Measurements from ENCODE around the gene PLK2.

The PLK2 gene

GRCh38 chr5:58475404-58475803 is 15.5 kb upstream of the PLK2 start:
- Histone ChIP-seq H3K23ac (ENCODE audit: low read length) (no peak overlapping the region), H2BK120ac (ENCODE audit: low read depth, low read length) (no peak overlapping the region), H4K5ac (ENCODE audit: low read length) (no peak overlapping the region), H2BK5ac (ENCODE audit: low read length) (no peak overlapping the region), H2AK5ac (ENCODE audit: low read length) (no peak overlapping the region), H3K4me1 (ENCODE audit: control insufficient read depth, low read depth, low read length) (no peaks in the 10 kb centered on the region), H3K79me1 (ENCODE audit: low read length) (no peaks in the 10 kb centered on the region), H3K4ac (ENCODE audit: low read depth, low read length) (no peak overlapping the region), H3K79me2 (ENCODE audit: control insufficient read depth, insufficient read depth, low read length) (no peaks in the 10 kb centered on the region), H3K27ac (ENCODE audit: low read depth, low read length) (no peak overlapping the region), H3K9ac (ENCODE audit: low read length) (no peak overlapping the region), H3K36me3 (ENCODE audit: control insufficient read depth, insufficient read depth, low read length) (no peaks in the 10 kb centered on the region), H2BK15ac (replicated peaks; ENCODE audit: low read depth) (no peak overlapping the region), H3K56ac (ENCODE audit: low read length) (no peak overlapping the region), H3K18ac (ENCODE audit: low read length) (no peak overlapping the region), H3K27me3 (ENCODE audit: insufficient read depth, low read length, poor library complexity) (no peaks in the 10 kb centered on the region), H3K4me3 (ENCODE audit: low read length) (no peak overlapping the region), H3K4me2 (ENCODE audit: low read length) (no peak overlapping the region), H4K8ac (ENCODE audit: low read depth, low read length) (no peak overlapping the region)
- WGBS (ENCODE audit: extremely low coverage, insufficient coverage, low lambda C conversion rate): no CpG with 5 or more reads among the region's 3 CpGs
- no peak for DNase-seq

DNA sequence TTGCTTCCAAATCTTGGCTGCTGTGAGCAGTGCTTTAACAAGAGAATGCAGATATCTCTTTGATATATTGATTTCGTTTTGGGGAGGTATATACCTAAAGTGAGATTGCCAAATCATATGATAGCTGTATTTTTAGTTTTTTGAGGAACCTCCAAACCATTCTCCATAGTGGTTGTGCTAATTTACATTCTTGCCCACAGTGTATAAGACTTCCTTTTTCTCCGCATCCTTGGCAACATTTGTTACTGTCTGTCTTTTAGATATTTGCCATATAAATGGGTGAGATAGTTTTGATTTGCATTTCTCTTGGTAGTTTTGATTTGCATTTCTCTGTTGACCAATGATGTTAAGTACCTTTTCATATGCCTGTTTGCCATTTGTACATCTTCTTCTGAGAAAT is 10.0 kb upstream of the PLK2 start:
- Histone ChIP-seq H2BK15ac (replicated peaks; ENCODE audit: low read depth) (no peak overlapping the region), H3K4me1 (ENCODE audit: control insufficient read depth, low read depth, low read length) (no peaks in the 10 kb centered on the region), H2BK120ac (ENCODE audit: low read depth, low read length) (no peak overlapping the region), H3K56ac (ENCODE audit: low read length) (no peak overlapping the region), H3K9ac (ENCODE audit: low read length) (no peak overlapping the region), H3K27me3 (ENCODE audit: insufficient read depth, low read length, poor library complexity) (no peaks in the 10 kb centered on the region), H2AK5ac (ENCODE audit: low read length) (no peak overlapping the region), H3K18ac (ENCODE audit: low read length) (no peak overlapping the region), H4K5ac (ENCODE audit: low read length) (no peak overlapping the region), H3K79me2 (ENCODE audit: control insufficient read depth, insufficient read depth, low read length) (no peaks in the 10 kb centered on the region), H4K8ac (ENCODE audit: low read depth, low read length) (no peak overlapping the region), H3K4me2 (ENCODE audit: low read length) (no peak overlapping the region), H3K23ac (ENCODE audit: low read length) (no peak overlapping the region), H3K4me3 (ENCODE audit: low read length) (no peak overlapping the region), H3K36me3 (ENCODE audit: control insufficient read depth, insufficient read depth, low read length) (no peaks in the 10 kb centered on the region), H2BK5ac (ENCODE audit: low read length) (no peak overlapping the region), H3K79me1 (ENCODE audit: low read length) (no peaks in the 10 kb centered on the region), H3K4ac (ENCODE audit: low read depth, low read length) (no peak overlapping the region), H3K27ac (ENCODE audit: low read depth, low read length) (no peak overlapping the region)
- no CpG with 5 or more reads among the region's 2 CpGs for WGBS (ENCODE audit: extremely low coverage, insufficient coverage, low lambda C conversion rate)
- DNase-seq: no peak

DNA sequence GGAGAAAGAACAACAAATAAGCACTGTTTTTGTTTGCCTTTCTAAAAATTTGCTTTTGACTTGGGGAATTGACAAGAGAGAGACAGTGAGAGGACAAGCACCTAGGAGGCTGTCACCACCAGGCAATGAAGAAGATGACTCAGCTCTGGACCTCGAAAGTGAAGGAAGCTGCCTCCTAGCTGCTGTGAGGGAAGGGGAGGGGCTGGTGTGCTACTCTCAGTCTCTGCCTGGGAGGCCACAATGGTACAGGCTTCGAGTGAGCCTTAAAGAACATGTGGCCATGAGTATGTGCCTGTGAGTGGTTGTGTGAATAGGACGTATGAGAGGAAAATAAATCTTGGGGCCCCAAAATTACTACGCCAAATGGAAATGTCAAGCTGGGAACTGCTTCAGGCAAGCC is 7.1 kb upstream of the PLK2 start:
- Histone ChIP-seq H3K9ac (ENCODE audit: low read length) (no peak overlapping the region), H2BK15ac (replicated peaks; ENCODE audit: low read depth) (no peak overlapping the region), H2BK120ac (ENCODE audit: low read depth, low read length) (no peak overlapping the region), H3K4ac (ENCODE audit: low read depth, low read length) (no peak overlapping the region), H2BK5ac (ENCODE audit: low read length) (no peak overlapping the region), H2AK5ac (ENCODE audit: low read length) (no peak overlapping the region), H3K4me2 (ENCODE audit: low read length) (no peak overlapping the region), H3K79me2 (ENCODE audit: control insufficient read depth, insufficient read depth, low read length) (no peaks in the 10 kb centered on the region), H4K5ac (ENCODE audit: low read length) (no peak overlapping the region), H3K36me3 (ENCODE audit: control insufficient read depth, insufficient read depth, low read length) (no peaks in the 10 kb centered on the region), H3K18ac (ENCODE audit: low read length) (no peak overlapping the region), H3K23ac (ENCODE audit: low read length) (no peak overlapping the region), H3K27me3 (ENCODE audit: insufficient read depth, low read length, poor library complexity) (no peaks in the 10 kb centered on the region), H3K4me3 (ENCODE audit: low read length) (no peak overlapping the region), H3K27ac (ENCODE audit: low read depth, low read length) (no peak overlapping the region), H3K56ac (ENCODE audit: low read length) (no peak overlapping the region), H3K79me1 (ENCODE audit: low read length) (no peaks in the 10 kb centered on the region), H3K4me1 (ENCODE audit: control insufficient read depth, low read depth, low read length) (no peaks in the 10 kb centered on the region), H4K8ac (ENCODE audit: low read depth, low read length) (no peak overlapping the region)
- no CpG with 5 or more reads among the region's 4 CpGs for WGBS (ENCODE audit: extremely low coverage, insufficient coverage, low lambda C conversion rate)
- DNase-seq: peak; percentile 90

DNA sequence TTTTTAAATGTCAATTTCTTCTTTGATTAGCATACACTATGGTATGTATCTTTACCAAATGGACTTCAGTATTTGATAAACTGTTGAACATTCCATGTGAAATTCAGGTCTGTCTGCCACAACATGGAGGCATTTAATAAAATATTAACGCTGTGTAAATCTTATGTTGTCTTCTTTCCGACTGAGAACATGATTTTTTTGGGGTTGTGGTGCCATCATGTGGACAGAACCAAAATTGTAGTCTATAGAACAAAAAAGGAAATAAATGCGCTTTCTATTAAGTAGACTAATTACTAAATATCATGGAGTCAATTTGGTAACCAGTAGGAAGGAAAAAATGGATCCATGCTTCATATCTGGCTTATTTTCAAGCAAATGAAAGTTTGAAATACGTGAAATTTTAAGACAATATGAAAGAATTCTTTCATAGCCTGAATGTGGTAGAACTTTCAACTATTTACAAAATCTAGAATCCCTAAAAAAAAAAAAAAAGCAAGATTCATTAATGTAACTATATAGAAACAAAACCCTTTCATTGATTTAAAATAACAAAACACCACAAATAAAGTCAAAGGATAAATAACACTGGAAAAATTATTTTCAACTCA is 2.8 kb upstream of the PLK2 start:
- no peak overlapping the region for H3K9ac ChIP-seq (ENCODE audit: low read length)
- H2BK120ac ChIP-seq (ENCODE audit: low read depth, low read length): no peak overlapping the region
- DNase-seq: peak; percentile 58
- no peaks in the 10 kb centered on the region for H3K79me1 ChIP-seq (ENCODE audit: low read length)
- no peak overlapping the region for H3K4me3 ChIP-seq (ENCODE audit: low read length)
- H3K4me2 ChIP-seq (ENCODE audit: low read length): no peak overlapping the region
- H3K23ac ChIP-seq (ENCODE audit: low read length): no peak overlapping the region
- no peak overlapping the region for H3K18ac ChIP-seq (ENCODE audit: low read length)
- no peaks in the 10 kb centered on the region for H3K4me1 ChIP-seq (ENCODE audit: control insufficient read depth, low read depth, low read length)
- no peak overlapping the region for H3K4ac ChIP-seq (ENCODE audit: low read depth, low read length)
- no peaks in the 10 kb centered on the region for H3K27me3 ChIP-seq (ENCODE audit: insufficient read depth, low read length, poor library complexity)
- H4K8ac ChIP-seq (ENCODE audit: low read depth, low read length): no peak overlapping the region
- H3K56ac ChIP-seq (ENCODE audit: low read length): no peak overlapping the region
- H3K79me2 ChIP-seq (ENCODE audit: control insufficient read depth, insufficient read depth, low read length): peaks cover 12% of the 10 kb centered on the region
- no peak overlapping the region for H3K27ac ChIP-seq (ENCODE audit: low read depth, low read length)
- H2AK5ac ChIP-seq (ENCODE audit: low read length): no peak overlapping the region
- H2BK15ac ChIP-seq (replicated peaks; ENCODE audit: low read depth): no peak overlapping the region
- WGBS (ENCODE audit: extremely low coverage, insufficient coverage, low lambda C conversion rate): no CpG with 5 or more reads among the region's 4 CpGs
- H4K5ac ChIP-seq (ENCODE audit: low read length): no peak overlapping the region
- no peaks in the 10 kb centered on the region for H3K36me3 ChIP-seq (ENCODE audit: control insufficient read depth, insufficient read depth, low read length)
- no peak overlapping the region for H2BK5ac ChIP-seq (ENCODE audit: low read length)

- Histone ChIP-seq H3K9ac (ENCODE audit: low read length) (no peak overlapping the region), H3K56ac (ENCODE audit: low read length) (no peak overlapping the region), H4K8ac (ENCODE audit: low read depth, low read length) (no peak overlapping the region), H3K36me3 (ENCODE audit: control insufficient read depth, insufficient read depth, low read length) (no peaks in the 10 kb centered on the region), H3K18ac (ENCODE audit: low read length) (no peak overlapping the region), H3K4ac (ENCODE audit: low read depth, low read length) (no peak overlapping the region), H3K4me2 (ENCODE audit: low read length) (no peak overlapping the region), H3K4me1 (ENCODE audit: control insufficient read depth, low read depth, low read length) (no peaks in the 10 kb centered on the region), H3K27me3 (ENCODE audit: insufficient read depth, low read length, poor library complexity) (no peaks in the 10 kb centered on the region), H2AK5ac (ENCODE audit: low read length) (no peak overlapping the region), H3K79me2 (ENCODE audit: control insufficient read depth, insufficient read depth, low read length) (peaks cover 12% of the 10 kb centered on the region), H2BK5ac (ENCODE audit: low read length) (no peak overlapping the region), H2BK120ac (ENCODE audit: low read depth, low read length) (no peak overlapping the region), H2BK15ac (replicated peaks; ENCODE audit: low read depth) (peak overlapping the region; percentile 23), H3K4me3 (ENCODE audit: low read length) (no peak overlapping the region), H3K79me1 (ENCODE audit: low read length) (no peaks in the 10 kb centered on the region), H4K5ac (ENCODE audit: low read length) (no peak overlapping the region), H3K27ac (ENCODE audit: low read depth, low read length) (no peak overlapping the region), H3K23ac (ENCODE audit: low read length) (no peak overlapping the region)
- DNase-seq: no peak
- whole genome bisulfite sequencing (ENCODE audit: extremely low coverage, insufficient coverage, low lambda C conversion rate): no CpG with 5 or more reads among the region's 3 CpGs
Observed at GRCh38 chr5:58462154-58462553, 2.3 kb upstream of the PLK2 start.

DNA sequence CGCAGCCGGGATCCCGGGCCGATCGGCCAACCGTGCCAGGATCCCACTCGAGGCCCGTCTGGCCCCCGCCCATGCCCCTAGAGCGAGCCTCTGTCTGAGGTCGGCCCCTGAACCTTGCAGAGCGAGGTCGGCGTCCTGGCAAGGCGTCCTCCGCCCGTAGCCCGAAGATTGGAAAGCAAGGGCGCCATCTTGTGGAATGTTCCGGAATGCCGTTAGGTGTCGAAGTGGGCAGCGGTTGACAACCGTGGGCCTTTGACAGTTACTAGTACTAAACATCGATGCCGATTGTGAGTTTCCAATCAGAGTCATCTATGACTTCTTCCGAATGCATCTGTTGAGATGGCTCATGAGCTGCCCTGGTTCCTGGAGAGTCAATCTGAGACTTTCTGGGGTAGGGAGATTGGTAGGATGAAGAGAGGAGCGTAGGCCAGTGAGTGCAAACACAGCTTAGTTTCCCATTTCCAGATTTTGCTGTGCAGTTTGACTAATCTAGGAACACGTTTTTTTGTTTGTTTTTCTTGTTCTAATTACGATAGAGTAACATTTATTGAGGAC is 923 bp upstream of the PLK2 start:
- H3K27me3 ChIP-seq (ENCODE audit: insufficient read depth, low read length, poor library complexity): no peaks in the 10 kb centered on the region
- no peak overlapping the region for H3K4ac ChIP-seq (ENCODE audit: low read depth, low read length)
- H3K4me3 ChIP-seq (ENCODE audit: low read length): peak overlapping the region; percentile 45
- H2BK120ac ChIP-seq (ENCODE audit: low read depth, low read length): no peak overlapping the region
- peaks cover 1% of the 10 kb centered on the region for H3K79me1 ChIP-seq (ENCODE audit: low read length)
- no peak overlapping the region for H2BK5ac ChIP-seq (ENCODE audit: low read length)
- peak overlapping the region; percentile 78 for H3K4me2 ChIP-seq (ENCODE audit: low read length)
- no peaks in the 10 kb centered on the region for H3K4me1 ChIP-seq (ENCODE audit: control insufficient read depth, low read depth, low read length)
- H3K56ac ChIP-seq (ENCODE audit: low read length): peak overlapping the region; percentile 89
- no peaks in the 10 kb centered on the region for H3K36me3 ChIP-seq (ENCODE audit: control insufficient read depth, insufficient read depth, low read length)
- H3K18ac ChIP-seq (ENCODE audit: low read length): peak overlapping the region; percentile 33
- WGBS (ENCODE audit: extremely low coverage, insufficient coverage, low lambda C conversion rate): no CpG with 5 or more reads among the region's 30 CpGs
- DNase-seq: peak; percentile 94
- no peak overlapping the region for H2BK15ac ChIP-seq (replicated peaks; ENCODE audit: low read depth)
- H2AK5ac ChIP-seq (ENCODE audit: low read length): no peak overlapping the region
- H4K5ac ChIP-seq (ENCODE audit: low read length): no peak overlapping the region
- no peak overlapping the region for H4K8ac ChIP-seq (ENCODE audit: low read depth, low read length)
- H3K79me2 ChIP-seq (ENCODE audit: control insufficient read depth, insufficient read depth, low read length): peaks cover 12% of the 10 kb centered on the region
- peak overlapping the region; percentile 80 for H3K9ac ChIP-seq (ENCODE audit: low read length)
- peak overlapping the region; percentile 2 for H3K23ac ChIP-seq (ENCODE audit: low read length)
- peak overlapping the region; percentile 32 for H3K27ac ChIP-seq (ENCODE audit: low read depth, low read length)
